Measurements from ENCODE around the gene CLGN. TPM values are rescaled to one million over a fixed set of nuclear protein-coding genes. Genes with fewer than 3 reads are reported as not detected.

The CLGN gene
- total and polyA plus RNA-seq, 2 of the 13 experiments (the other 11 are each of a cell fraction or from before 2014, with no cell fraction given) = 7.2 to 17.0 TPM

- TF ChIP-seq ZNF367 (CRISPR knock-in tag; IDR thresholded peaks at IDR 0.05; ENCODE audit: borderline replicate concordance) = peak; percentile 46; the same call in 1 of the 2 replicates
- TF ChIP-seq, protein P1, sequence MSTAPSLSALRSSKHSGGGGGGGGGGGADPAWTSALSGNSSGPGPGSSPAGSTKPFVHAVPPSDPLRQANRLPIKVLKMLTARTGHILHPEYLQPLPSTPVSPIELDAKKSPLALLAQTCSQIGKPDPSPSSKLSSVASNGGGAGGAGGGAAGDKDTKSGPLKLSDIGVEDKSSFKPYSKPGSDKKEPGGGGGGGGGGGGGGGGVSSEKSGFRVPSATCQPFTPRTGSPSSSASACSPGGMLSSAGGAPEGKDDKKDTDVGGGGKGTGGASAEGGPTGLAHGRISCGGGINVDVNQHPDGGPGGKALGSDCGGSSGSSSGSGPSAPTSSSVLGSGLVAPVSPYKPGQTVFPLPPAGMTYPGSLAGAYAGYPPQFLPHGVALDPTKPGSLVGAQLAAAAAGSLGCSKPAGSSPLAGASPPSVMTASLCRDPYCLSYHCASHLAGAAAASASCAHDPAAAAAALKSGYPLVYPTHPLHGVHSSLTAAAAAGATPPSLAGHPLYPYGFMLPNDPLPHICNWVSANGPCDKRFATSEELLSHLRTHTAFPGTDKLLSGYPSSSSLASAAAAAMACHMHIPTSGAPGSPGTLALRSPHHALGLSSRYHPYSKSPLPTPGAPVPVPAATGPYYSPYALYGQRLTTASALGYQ (CRISPR knock-in tag; IDR thresholded peaks at IDR 0.05) = peak; percentile 59; the same call in 1 of the 2 replicates
- TF ChIP-seq TFDP1 (CRISPR knock-in tag; IDR thresholded peaks at IDR 0.05; ENCODE audit: borderline replicate concordance) = peak; percentile 71; the same call in 1 of the 2 replicates
- TF ChIP-seq ZNF552 (CRISPR knock-in tag; IDR thresholded peaks at IDR 0.05; ENCODE audit: borderline replicate concordance) = 0 out of 2 replicates have a peak, but pooled peaks have one; percentile 76
- peak; percentile 70 for TF ChIP-seq BCL3 (CRISPR knock-in tag; IDR thresholded peaks at IDR 0.05)
- peak; percentile 90; the same call in 1 of the 2 replicates for TF ChIP-seq KDM5B (CRISPR knock-in tag; IDR thresholded peaks at IDR 0.05; ENCODE audit: borderline replicate concordance)
- TF ChIP-seq ZFAT (CRISPR knock-in tag; conservative IDR thresholded peaks at IDR 0.05) = 0 out of 2 replicates have a peak, but pooled peaks have one; percentile 66
- TF ChIP-seq, protein P2, sequence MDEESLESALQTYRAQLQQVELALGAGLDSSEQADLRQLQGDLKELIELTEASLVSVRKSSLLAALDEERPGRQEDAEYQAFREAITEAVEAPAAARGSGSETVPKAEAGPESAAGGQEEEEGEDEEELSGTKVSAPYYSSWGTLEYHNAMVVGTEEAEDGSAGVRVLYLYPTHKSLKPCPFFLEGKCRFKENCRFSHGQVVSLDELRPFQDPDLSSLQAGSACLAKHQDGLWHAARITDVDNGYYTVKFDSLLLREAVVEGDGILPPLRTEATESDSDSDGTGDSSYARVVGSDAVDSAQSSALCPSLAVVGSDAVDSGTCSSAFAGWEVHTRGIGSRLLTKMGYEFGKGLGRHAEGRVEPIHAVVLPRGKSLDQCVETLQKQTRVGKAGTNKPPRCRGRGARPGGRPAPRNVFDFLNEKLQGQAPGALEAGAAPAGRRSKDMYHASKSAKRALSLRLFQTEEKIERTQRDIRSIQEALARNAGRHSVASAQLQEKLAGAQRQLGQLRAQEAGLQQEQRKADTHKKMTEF (CRISPR knock-in tag; IDR thresholded peaks at IDR 0.05) = peak; percentile 77; the same call in 1 of the 2 replicates
- TF ChIP-seq HINFP (CRISPR knock-in tag; IDR thresholded peaks at IDR 0.05; ENCODE audit: low read depth) = 0 out of 2 replicates have a peak, but pooled peaks have one; percentile 65
- TF ChIP-seq ARNT (IDR thresholded peaks at IDR 0.05) = no peak
- TF ChIP-seq SIX4 (CRISPR knock-in tag; IDR thresholded peaks at IDR 0.05) = no peak
- no peak for TF ChIP-seq HMG20B (CRISPR knock-in tag; conservative IDR thresholded peaks at IDR 0.05)
- no peak for TF ChIP-seq STAG1 (CRISPR knock-in tag; IDR thresholded peaks at IDR 0.05)
- no peak for TF ChIP-seq ZBTB7A (CRISPR knock-in tag; IDR thresholded peaks at IDR 0.05)
- TF ChIP-seq ZNF891 (CRISPR knock-in tag; IDR thresholded peaks at IDR 0.05) = peak; percentile 96
- 0 out of 2 replicates have a peak, but pooled peaks have one; percentile 61 for TF ChIP-seq ZNF256 (CRISPR knock-in tag; conservative IDR thresholded peaks at IDR 0.05)
- TF ChIP-seq ZFP90 (CRISPR knock-in tag; IDR thresholded peaks at IDR 0.05; ENCODE audit: borderline replicate concordance) = peak; percentile 78; the same call in 1 of the 2 replicates
- TF ChIP-seq SRF (IDR thresholded peaks at IDR 0.05; ENCODE audit: low read depth, low read length) = no peak
- peak; percentile 87 for TF ChIP-seq POLR2G (IDR thresholded peaks at IDR 0.05; ENCODE audit: low read depth, low read length)
- no peak for TF ChIP-seq DPF2 (CRISPR knock-in tag; IDR thresholded peaks at IDR 0.05; ENCODE audit: borderline replicate concordance, low read depth)
Observed at GRCh38 chr4:140373328-140374129, 53.9 kb downstream of the CLGN start, which contains the start of gene SCOC (continued).
